HG03469 (cell line): ENCODE results near the gene DOK7.

Source experiments
- ATAC-seq: cut with Tn5 transposase; IDR thresholded peaks from one replicate; pipeline ENCODE4 v1.9.1; 2021; ENCODE audit warnings: mild to moderate bottlenecking, moderate library complexity, moderate number of reproducible peaks; ENCODE audit not compliant: unreplicated experiment

Gene DOK7

DNA sequence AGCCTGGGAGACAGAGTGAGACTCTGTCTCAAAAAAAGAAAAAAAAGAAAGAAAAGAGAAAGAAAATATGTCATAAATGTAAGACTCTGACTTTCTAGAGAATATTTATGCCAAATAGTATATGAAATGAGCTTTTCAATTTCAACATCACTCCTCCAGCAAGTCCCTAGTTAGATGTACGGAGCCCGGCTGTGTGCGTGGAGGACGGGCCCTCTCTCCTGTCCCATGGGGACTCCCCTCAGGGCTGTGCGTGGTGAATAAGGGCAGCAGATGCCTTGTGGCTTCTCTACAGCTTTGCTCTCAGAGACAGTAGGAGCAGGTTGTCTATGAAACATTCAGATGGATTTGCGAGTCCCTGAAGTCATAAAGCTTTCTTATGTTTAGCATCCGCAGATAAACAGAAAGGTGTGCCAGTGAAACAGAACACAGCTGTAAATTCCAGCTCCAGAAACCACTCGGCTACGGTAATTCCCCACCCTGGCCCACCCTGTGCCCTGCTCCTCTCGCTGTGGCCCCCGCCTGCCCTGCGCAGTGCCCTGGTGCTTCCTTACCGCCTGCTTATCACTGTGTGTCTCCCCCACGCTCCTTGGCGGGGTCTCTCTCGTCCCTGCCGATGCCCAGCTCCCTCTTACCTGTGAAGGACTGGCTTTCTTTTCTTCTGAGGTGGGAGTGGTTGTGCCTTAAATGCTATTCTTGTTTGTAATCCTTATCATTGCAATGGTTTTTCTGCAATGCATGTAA lies 35.2 kb upstream of the DOK7 start:
- ATAC-seq = no peak

GRCh38 chr4:3429651-3430050 lies 33.5 kb upstream of the DOK7 start:
- no peak for ATAC-seq

DNA sequence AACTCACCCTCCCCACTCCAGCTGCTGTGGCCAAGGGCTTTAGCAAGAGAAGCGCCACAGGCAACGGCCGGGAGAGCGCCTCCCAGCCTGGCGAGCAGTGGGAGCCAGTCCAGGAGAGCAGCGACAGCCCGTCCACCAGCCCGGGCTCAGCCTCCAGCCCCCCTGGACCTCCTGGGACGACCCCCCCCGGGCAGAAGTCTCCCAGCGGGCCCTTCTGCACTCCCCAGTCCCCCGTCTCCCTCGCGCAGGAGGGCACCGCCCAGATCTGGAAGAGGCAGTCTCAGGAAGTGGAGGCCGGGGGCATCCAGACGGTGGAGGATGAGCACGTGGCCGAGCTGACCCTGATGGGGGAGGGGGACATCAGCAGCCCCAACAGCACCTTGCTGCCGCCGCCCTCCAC lies 32.6 kb upstream of the DOK7 start:
- ATAC-seq = no peak

DNA sequence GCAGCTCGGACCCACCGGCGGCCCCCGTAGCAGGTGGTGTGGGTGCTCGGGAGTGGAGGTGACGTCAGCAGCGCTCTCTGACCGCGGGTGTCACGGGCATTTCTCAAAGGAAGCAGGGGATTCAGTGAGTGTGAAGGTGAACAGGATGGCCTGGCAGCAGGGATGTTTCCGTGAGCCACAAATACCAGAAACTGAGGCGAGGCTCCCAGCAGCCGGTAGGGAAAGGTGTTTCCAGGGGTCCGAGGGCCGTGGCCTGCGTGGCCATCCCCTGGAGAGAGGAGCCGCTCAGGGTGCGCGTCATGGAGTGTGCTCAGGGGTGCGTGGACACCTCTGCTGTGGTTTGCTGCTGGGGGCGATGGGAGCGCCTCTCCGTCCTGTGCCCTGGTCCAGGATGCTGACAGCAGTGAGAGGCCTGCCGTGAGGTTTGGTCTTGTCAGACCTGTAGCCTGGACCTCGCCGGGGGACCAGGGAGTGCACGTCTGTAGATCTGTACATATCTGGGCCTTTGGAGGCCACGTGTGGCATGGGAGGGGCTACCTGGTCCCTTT lies 31.6 kb upstream of the DOK7 start:
- ATAC-seq = no peak

GRCh38 chr4:3432381-3432790 lies 30.7 kb upstream of the DOK7 start:
- no peak for ATAC-seq

GRCh38 chr4:3433138-3433869 lies 29.8 kb upstream of the DOK7 start:
- ATAC-seq = no peak

DNA sequence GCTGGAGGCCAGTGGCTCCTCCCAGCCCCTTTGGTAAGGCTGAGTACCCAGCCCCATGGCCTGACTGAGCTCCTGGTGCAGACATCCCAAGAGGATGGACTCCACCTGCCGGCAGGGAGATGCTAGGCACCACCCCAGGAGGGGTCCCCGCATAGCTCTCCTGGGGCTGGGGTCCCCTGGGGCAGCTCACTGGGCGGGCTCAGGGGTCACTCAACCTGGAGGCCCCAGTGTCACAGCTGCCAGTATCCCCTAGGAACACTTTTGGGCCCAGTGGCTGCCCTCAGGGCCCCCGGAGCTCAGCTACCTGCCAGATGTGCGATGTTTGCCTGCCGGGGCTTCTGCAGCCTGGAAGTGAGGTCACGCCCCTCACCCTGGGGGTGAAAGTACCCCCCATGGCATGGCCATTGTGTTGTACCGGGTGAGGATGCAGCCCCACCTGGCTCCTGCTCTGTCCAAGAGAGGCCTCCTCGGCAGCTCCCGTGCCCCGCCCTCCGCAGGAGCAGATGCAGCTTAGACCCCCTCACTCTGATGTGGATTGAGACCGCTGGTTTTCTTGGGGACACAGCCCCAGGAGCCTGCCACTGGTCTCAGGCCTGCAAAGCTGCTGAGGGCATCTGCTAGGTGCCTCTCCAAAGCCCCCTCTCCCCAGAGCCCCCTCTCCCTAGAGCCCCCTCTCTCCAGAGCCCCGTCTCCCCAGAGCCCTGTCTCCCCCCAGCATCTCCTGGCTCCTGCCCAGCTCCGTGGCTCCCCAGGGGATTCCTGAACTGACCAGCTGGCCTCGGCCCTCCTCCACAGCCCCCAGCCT lies 28.0 kb upstream of the DOK7 start:
- no peak for ATAC-seq

- no peak for ATAC-seq
Observed at GRCh38 chr4:3435686-3435956, 27.5 kb upstream of the DOK7 start.

GRCh38 chr4:3436048-3436797 lies 26.9 kb upstream of the DOK7 start:
- no peak for ATAC-seq

GRCh38 chr4:3436798-3437581 lies 26.1 kb upstream of the DOK7 start:
- ATAC-seq = no peak

DNA sequence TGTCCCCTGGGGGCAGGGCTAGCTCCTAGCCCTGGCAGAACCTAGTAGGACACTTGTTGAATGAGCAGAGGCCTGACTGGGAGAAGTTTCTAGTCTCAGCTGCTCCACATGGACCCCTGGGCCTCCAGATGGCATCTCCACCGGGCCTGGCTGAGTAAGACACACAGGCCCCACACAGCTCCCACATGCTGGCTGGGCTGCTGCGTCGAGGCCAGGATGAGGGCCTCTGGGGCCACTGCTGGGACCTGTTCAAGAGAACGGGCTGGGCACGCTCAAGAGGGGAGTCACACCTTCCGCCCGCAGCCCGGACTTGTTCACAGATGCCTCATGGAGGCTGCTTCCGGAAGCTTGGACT lies 25.5 kb upstream of the DOK7 start:
- no peak for ATAC-seq

DNA sequence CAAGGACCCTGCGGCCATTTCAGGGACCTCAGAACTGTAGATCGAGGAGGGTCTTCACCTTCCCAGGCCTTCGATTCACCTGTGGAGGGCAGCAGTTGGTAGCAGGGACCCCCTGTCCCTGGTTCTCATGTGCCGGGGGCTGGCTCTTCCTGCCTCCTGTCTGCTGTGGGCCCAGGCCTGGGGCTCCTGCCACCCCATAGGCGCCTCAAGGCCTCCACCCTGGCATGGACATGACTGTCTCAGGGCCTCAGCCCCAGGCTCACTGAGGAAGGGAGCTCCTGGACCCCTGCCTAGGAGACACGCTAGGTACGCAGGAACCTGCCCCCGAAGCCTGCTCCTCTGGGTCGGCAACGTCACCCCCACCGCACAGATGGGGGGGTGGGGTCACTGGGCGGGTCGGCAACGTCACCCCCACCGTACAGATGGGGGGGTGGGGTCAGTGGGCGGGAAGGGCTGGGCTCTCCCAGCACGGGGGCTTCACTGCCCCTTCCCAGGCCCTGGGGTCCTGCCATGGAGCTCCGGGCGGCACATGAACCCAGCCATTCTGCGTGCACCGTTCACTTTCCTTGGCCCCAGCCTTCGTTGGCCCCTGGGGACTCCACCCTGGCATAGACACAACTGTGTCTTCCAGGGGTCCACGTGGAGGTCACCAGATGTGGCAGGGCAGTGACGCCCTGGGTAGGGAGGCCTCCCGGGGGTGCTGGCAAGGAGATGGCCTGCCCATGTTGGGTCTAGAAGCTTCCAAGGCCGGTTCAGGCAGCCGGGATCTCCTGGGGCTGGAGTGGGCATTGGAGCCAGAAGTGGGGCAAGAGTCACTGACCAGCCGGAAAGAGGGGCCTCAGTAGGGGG lies 24.9 kb upstream of the DOK7 start:
- ATAC-seq = no peak

- ATAC-seq = no peak
Observed at GRCh38 chr4:3438847-3439180, 24.3 kb upstream of the DOK7 start.

DNA sequence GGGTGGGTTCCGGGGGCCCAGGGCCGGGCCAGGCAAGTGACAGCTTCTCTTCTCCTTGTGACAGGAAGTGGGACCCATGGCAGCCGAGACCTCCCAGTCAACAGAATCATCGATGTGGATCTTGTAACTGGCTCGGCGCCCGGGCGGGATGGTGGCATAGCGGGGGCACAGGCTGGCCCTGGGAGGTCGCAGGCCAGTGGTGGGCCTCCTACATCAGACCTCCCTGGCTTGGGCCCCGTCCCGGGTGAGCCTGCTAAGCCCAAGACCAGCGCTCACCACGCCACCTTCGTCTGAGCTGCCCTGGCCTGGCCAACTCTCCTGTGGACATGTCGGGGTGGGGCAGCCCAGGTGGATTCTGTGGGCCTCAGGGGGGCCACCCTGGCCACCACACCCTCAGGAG lies 23.7 kb upstream of the DOK7 start:
- ATAC-seq = no peak

- ATAC-seq = no peak
Observed at GRCh38 chr4:3440011-3440410, 23.1 kb upstream of the DOK7 start.

- no peak for ATAC-seq
Observed at GRCh38 chr4:3440979-3441500, 22.1 kb upstream of the DOK7 start.

GRCh38 chr4:3441501-3442459 lies 21.3 kb upstream of the DOK7 start, which contains the start of gene HGFAC:
Gene HGFAC (plus strand): TSS chr4:3441968. CDS start chr4:3442002, 34 bp downstream.
- no peak for ATAC-seq

- no peak for ATAC-seq
Observed at GRCh38 chr4:3442460-3442958, 20.6 kb upstream of the DOK7 start.
